ENCODE measurements around the gene GGTA1.

DNA sequence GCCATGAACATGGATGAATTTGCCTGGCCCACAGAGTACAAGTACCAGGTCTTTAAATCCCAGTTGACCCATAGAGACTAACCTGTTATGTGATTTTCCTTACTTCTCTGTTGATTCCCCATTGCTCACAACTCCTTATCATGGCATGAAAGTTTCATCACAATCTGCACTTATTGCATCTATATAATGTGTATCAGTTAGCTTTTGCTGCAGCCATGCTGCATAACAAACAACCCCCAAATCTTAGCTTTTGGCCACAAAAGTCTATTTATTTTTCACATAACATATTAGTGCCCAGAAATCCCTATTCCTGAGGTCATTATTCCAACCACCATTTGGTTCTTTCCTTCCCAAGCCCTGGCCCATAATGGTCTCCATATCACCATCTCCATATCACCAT, 3.7 kb downstream of the GGTA1 start:
- TF ChIP-seq SP1 (CRISPR knock-in tag; conservative IDR thresholded peaks at IDR 0.05), result no peak
- TF ChIP-seq, protein P1, sequence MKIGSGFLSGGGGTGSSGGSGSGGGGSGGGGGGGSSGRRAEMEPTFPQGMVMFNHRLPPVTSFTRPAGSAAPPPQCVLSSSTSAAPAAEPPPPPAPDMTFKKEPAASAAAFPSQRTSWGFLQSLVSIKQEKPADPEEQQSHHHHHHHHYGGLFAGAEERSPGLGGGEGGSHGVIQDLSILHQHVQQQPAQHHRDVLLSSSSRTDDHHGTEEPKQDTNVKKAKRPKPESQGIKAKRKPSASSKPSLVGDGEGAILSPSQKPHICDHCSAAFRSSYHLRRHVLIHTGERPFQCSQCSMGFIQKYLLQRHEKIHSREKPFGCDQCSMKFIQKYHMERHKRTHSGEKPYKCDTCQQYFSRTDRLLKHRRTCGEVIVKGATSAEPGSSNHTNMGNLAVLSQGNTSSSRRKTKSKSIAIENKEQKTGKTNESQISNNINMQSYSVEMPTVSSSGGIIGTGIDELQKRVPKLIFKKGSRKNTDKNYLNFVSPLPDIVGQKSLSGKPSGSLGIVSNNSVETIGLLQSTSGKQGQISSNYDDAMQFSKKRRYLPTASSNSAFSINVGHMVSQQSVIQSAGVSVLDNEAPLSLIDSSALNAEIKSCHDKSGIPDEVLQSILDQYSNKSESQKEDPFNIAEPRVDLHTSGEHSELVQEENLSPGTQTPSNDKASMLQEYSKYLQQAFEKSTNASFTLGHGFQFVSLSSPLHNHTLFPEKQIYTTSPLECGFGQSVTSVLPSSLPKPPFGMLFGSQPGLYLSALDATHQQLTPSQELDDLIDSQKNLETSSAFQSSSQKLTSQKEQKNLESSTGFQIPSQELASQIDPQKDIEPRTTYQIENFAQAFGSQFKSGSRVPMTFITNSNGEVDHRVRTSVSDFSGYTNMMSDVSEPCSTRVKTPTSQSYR (CRISPR knock-in tag; IDR thresholded peaks at IDR 0.05), result no peak
- TF ChIP-seq, protein P2, sequence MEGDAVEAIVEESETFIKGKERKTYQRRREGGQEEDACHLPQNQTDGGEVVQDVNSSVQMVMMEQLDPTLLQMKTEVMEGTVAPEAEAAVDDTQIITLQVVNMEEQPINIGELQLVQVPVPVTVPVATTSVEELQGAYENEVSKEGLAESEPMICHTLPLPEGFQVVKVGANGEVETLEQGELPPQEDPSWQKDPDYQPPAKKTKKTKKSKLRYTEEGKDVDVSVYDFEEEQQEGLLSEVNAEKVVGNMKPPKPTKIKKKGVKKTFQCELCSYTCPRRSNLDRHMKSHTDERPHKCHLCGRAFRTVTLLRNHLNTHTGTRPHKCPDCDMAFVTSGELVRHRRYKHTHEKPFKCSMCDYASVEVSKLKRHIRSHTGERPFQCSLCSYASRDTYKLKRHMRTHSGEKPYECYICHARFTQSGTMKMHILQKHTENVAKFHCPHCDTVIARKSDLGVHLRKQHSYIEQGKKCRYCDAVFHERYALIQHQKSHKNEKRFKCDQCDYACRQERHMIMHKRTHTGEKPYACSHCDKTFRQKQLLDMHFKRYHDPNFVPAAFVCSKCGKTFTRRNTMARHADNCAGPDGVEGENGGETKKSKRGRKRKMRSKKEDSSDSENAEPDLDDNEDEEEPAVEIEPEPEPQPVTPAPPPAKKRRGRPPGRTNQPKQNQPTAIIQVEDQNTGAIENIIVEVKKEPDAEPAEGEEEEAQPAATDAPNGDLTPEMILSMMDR (IDR thresholded peaks at IDR 0.05), result no peak
- TF ChIP-seq FOXK1 (CRISPR knock-in tag; IDR thresholded peaks at IDR 0.05), result no peak
- TF ChIP-seq NFE2L1 (CRISPR knock-in tag; IDR thresholded peaks at IDR 0.05), result no peak
- TF ChIP-seq, protein P3, sequence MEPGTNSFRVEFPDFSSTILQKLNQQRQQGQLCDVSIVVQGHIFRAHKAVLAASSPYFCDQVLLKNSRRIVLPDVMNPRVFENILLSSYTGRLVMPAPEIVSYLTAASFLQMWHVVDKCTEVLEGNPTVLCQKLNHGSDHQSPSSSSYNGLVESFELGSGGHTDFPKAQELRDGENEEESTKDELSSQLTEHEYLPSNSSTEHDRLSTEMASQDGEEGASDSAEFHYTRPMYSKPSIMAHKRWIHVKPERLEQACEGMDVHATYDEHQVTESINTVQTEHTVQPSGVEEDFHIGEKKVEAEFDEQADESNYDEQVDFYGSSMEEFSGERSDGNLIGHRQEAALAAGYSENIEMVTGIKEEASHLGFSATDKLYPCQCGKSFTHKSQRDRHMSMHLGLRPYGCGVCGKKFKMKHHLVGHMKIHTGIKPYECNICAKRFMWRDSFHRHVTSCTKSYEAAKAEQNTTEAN (CRISPR knock-in tag; IDR thresholded peaks at IDR 0.05), result no peak
- no peak for TF ChIP-seq CREB1 (CRISPR knock-in tag; IDR thresholded peaks at IDR 0.05)
- no peak for TF ChIP-seq ZNF423 (CRISPR knock-in tag; IDR thresholded peaks at IDR 0.05)
- no peak for TF ChIP-seq FOXJ3 (CRISPR knock-in tag; IDR thresholded peaks at IDR 0.05; ENCODE audit: borderline replicate concordance)
